ENCODE measurements around the gene SEC24D. TPM values are rescaled to one million over a fixed set of nuclear protein-coding genes. Genes with fewer than 3 reads are reported as not detected.

Gene SEC24D
- total and polyA plus RNA-seq, 11 donors: 3.1 to 36.4 (median 14.8) TPM

DNA sequence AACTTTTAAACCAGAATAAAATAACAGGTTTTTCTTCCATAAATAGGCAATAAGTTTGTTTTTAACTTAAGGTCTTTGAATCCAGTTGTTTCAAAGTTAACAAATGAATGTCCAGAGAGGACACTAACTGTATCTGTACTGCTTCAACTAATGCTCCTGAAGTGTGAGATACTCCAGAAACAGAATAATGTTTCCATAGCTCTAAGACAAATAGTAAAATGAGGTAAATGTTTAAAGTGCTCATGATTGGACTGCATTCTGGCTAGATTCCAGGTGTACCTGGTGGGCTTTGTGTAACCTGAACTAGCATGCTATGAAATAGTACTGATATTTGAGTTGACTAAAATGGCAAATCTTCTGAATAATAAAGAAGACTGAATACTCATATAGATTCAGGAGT lies 99.0 kb downstream of the SEC24D start:
- TF ChIP-seq POLR2A (IDR thresholded peaks at IDR 0.05) (no peak), CTCF (IDR thresholded peaks at IDR 0.05) (no peak)
- Histone ChIP-seq H3K9me3 (no peaks in the 10 kb centered on the region), H3K27ac (peak overlapping the region in 1 of 12 donors; percentile 20), H3K27me3 (no peaks in the 10 kb centered on the region), H3K4me3 (no peak overlapping the region), H3K4me1 (peaks cover 0 to 18% (median 7%) of the 10 kb centered on the region in 12 donors), H3K36me3 (peaks cover 0 to 97% (median 83%) of the 10 kb centered on the region in 9 donors)
- intact Hi-C loops (cut with DNase I): no loop called here
- no peak for ATAC-seq
- DNase-seq: no peak

DNA sequence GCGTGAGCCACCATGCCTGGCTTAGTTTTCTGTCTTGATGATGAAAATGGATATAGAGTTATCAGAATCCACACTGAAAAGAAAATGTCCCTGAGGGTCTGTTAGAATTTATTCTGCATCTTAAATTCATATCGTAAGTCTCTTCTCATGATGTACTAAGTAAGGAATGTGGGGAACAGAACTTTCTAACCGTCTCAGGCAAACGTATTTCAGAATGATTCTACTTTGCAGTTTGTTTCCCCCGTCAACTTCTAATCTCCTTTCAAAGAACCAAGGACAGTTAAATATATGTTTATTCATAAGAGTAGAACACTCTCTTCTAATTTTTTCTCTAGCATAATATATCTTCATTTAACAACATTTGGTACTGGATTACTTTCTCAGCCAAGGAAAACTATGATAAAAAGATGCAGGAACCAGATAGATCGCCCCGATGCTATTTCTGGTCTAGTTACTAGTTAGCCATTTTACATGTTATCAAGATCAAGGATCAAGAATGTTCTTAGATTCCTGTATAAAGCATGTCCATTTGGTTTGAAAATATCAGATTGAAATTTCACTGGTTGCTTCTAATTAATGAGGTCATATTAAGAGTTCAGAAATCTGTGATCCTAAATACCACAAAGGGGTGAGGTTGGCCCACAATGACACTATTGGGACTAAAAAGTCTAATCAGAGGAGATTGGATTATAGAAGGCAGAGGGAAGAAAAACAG lies 101.3 kb downstream of the SEC24D start:
- peaks cover 0 to 100% (median 96%) of the 10 kb centered on the region in 9 donors for H3K36me3 ChIP-seq
- H3K4me3 ChIP-seq: no peak overlapping the region
- no peaks in the 10 kb centered on the region for H3K27me3 ChIP-seq
- no peak for TF ChIP-seq POLR2A (IDR thresholded peaks at IDR 0.05)
- no peak for TF ChIP-seq CTCF (IDR thresholded peaks at IDR 0.05)
- H3K9me3 ChIP-seq: no peaks in the 10 kb centered on the region
- no peak overlapping the region for H3K27ac ChIP-seq
- ATAC-seq (no peak), DNase-seq (no peak)
- H3K4me1 ChIP-seq: peaks cover 0 to 8% (median 0%) of the 10 kb centered on the region in 12 donors
- intact Hi-C loops (cut with DNase I): no loop called here
- 80 to 84% (median 83%) methylated on average over 7 of the region's 7 CpGs for WGBS, 4 donors

DNA sequence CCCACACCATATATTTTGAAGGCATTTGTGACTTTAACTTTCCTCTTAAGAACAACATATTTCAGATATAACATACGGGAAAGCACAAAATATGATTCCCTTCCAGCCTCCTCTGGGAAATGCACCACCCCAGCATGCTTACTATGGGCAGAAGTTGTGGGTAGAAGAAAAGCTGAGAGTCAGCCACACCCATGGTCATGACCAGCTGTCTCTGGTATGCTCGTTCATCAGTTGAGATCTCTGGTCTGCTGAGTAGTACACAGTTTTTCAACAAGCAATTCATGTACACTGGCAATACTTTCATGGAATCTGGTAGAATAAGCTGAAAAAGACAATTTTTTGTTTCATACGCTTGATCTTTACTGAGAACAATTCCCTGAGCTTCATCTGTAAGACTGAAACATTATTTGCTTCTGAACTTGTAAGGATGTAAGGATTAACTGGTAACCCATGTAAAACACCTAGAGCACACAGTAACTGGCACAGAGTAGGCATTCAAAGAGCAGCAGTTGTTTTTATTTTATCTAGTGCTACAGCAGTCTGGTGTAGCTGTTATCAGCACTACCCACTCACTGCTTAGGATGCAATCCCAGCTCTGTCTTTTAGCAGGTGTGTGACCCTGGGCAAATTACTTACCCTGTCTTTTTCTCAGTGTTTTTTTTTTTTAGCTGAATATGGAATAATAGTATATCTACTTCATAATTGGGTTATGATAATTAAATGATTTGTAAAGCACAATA lies 103.2 kb downstream of the SEC24D start:
- ATAC-seq: peak; percentile 34 to 49 (median 38)

More for the DNA sequence above, 103.2 kb downstream of the SEC24D start:
- Histone ChIP-seq H3K9me3 (no peaks in the 10 kb centered on the region), H3K27me3 (no peaks in the 10 kb centered on the region), H3K27ac (no peak overlapping the region), H3K4me3 (no peak overlapping the region), H3K4me1 (peaks cover 0 to 8% (median 0%) of the 10 kb centered on the region in 12 donors), H3K36me3 (peaks cover 0 to 100% (median 96%) of the 10 kb centered on the region in 9 donors)
- intact Hi-C loops (cut with DNase I): no loop called here
- 53 to 84% (median 79%) methylated on average over 3 of the region's 3 CpGs for WGBS, 4 donors
- no peak for DNase-seq
- TF ChIP-seq CTCF (IDR thresholded peaks at IDR 0.05): no peak
- TF ChIP-seq POLR2A (IDR thresholded peaks at IDR 0.05): no peak

Data from heart left ventricle (tissue), 16 donors.